SIG-M5 treated with dmso at 0.1 percent for 504 hours (cell line): ENCODE measurements around the gene ZBED4.
"Not testable (repeated sequence)": the region's sequence is repeated elsewhere in the genome, so short reads cannot be mapped to it uniquely, and the experiment has no call there.

Experiments
- DNase-seq: peaks from one replicate; lab custom pipeline; 2025; ENCODE audit not compliant: unreplicated experiment; lab: John Stamatoyannopoulos, UW

Gene ZBED4

GRCh38 chr22:49826603-49827270, 26.9 kb upstream of the ZBED4 start:
- no peak for DNase-seq

- DNase-seq = no peak
Observed at GRCh38 chr22:49827271-49827852, 26.3 kb upstream of the ZBED4 start.

GRCh38 chr22:49827853-49828598, 25.6 kb upstream of the ZBED4 start, which contains the start of gene BRD1:
TSS of gene BRD1 (minus strand) at chr22:49827873. CDS start at chr22:49824317, 3,556 bp downstream.
- DNase-seq = peak; percentile 19

- no peak for DNase-seq
Observed at GRCh38 chr22:49828599-49828965, 25.1 kb upstream of the ZBED4 start.

GRCh38 chr22:49829044-49829853, 24.4 kb upstream of the ZBED4 start:
- no peak for DNase-seq

GRCh38 chr22:49833340-49834007, 20.2 kb upstream of the ZBED4 start:
- DNase-seq = no peak

GRCh38 chr22:49838771-49839717, 14.6 kb upstream of the ZBED4 start:
- no peak for DNase-seq

GRCh38 chr22:49845241-49845640, 8.4 kb upstream of the ZBED4 start:
- DNase-seq = no peak

GRCh38 chr22:49845666-49846459, 7.8 kb upstream of the ZBED4 start:
- DNase-seq = no peak

GRCh38 chr22:49847751-49848689, 5.6 kb upstream of the ZBED4 start:
- peak; percentile 43 for DNase-seq

- DNase-seq = no peak
Observed at GRCh38 chr22:49848690-49849160, 4.9 kb upstream of the ZBED4 start.

- DNase-seq = no peak
Observed at GRCh38 chr22:49849161-49850020, 4.3 kb upstream of the ZBED4 start.

- no peak for DNase-seq
Observed at GRCh38 chr22:49850021-49850911, 3.4 kb upstream of the ZBED4 start.

GRCh38 chr22:49850959-49851802, 2.5 kb upstream of the ZBED4 start:
- DNase-seq = no peak

- DNase-seq = not testable (repeated sequence)
Observed at GRCh38 chr22:49852568-49852897, 1.1 kb upstream of the ZBED4 start.
